Measurements from ENCODE around the gene HOXD10.
A peak's percentile ranks its signal among the peaks of the same experiment; 100 is the strongest.

HOXD10 gene

DNA sequence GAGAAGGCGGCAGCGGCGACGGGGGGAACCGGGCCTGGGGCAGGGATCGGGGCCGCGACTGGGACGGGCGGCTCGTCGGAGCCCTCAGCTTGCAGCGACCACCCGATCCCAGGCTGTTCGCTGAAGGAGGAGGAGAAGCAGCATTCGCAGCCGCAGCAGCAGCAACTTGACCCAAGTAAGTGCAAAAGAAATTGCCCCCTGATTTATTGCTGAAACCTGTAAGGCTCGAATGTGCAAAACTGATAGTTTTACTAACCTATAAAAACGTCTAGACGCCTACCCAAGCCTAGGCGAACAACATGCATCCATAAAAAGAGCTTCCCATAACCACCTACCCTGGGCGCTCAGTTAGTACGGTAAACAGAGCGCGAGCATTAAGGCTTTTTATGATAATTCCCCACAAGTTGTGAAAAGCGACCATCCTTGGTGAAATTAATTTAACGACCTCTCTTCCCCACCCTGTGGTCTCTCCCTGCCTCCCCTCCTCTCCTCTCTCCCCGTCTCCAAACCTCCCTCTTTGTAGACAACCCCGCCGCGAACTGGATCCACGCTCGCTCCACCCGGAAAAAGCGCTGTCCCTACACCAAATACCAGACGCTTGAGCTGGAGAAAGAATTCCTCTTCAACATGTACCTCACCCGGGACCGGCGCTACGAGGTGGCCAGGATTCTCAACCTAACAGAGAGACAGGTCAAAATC is 7.0 kb downstream of the HOXD10 start:
- DNase-seq: peak; percentile 58

DNA sequence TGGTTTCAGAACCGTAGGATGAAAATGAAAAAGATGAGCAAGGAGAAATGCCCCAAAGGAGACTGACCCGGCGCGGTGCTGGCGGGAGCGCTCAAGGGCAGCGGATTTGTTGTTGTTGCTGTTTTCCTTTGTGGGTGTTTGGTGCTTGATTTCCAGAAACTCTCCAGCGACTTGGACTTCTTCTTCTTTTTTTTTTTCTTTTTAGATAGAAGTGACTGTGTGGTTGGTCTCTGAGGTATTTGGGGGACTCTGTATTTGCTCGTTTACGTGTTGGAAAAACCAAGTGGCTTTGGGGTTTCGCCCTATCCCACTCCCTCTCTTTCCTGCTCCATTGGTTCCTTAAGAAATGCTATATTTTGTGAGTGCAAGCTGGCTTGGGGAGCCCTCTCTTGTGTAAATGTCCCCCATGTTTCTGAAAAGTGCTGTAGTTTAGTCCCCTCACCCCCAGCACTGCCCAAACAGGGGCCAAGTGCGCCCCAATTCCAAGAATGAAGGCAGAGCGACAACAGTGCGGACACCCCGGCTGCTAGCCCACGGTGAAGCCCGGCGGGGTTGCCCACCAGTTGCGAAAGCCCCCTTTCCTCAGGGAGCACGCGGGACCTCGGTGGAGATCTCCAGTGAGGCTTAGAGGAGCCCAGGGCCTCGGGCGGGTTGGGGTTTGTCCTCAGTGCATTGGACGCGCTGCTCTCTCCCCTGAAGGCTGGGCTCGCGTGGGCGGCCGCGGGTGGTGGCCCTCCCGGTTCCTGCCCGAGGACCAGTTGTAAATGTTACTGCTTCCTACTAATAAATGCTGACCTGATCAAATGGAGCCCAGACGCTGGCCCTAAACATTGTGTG is 7.8 kb downstream of the HOXD10 start:
- DNase-seq: no peak

DNA sequence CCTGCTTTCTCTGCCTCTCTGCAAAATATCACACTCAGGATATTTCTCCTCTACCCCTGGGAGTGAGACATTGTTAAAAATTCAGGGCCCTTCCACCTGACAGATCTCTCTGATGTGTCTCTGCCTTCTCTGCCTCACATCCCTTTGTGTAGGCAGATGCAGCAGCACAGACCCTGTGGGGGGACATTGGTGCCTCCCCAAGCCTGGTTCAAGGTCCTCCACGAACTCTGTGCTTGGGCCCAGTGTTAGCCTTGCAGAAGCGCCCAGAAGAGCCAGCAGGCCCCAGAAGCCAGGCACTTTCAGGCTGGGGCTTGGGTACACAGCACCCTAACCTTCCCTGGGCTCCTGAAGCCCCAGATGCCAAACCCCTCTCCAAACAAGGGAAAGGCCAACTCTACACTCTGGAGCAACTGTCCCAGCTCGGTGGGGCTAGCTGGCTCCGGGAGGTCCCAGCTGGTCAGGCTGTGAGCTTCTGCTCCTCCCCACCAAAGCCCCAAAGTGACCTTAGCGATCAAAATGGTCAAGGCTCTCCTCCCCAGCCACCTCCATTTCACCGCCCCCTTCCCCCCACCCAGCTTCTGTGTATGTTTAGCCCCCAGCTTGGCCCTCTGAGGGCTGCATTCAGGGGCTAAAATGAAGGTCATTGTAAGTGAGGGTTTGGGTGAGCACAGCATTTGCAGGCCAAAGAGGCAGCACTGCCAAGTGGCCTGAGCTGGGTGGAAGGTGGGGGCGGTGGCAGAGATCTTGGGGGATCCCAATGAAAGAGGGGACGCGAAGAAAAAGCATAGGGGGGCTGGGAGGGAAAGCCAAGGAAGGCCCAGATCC is 8.6 kb downstream of the HOXD10 start:
- no peak for DNase-seq

DNA sequence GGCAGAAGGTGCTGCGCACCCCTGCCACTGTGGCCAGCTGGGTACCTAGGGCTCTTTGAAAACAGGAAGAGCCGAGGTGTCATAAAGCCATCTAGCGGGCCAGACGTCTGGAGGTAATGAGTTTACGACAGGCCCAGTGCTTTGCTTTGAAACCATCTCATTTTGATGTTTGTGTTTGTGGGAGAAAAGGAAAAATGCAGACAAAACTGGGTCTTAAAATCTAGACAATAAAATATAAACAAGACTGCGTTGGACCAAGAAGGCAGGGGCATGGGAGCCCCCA is 9.1 kb downstream of the HOXD10 start:
- DNase-seq: no peak

DNA sequence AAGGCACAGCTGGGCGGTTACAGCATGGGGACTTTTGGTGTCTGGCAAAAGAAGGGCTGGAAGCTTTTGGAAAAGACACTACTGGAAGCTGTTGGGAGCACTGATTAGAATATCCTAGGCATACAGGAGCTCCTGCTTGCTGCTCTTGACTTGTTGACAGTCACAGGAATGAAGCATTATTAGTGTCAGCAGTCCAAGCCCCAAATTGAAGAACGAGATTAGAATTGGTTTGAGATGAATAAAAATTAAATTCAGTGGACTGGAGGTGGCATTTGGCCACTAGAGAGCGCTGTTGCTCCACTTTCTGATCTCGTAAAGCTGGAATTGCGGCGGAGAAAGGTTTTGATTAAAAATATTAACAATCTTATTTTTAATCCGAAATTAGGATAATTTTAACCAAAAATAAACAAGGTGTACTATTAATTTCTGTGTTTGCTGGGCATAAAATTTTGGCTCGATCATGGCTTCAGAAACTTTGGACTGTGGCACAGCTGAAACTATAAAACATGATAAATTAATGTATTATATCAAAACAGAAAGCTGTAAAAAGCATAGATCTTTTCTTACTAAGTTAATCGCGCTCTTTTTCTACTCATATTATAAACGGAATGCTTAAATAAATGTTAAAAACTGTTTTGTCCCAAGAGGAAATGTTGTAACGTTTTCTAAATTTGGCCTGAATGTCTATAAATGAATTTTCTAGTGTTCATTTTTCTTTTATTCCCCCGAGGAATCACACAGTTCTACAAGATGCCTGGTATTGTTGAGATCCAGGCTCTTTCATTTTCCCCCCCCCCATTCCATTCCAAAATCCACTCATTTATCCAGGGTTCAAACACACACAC is 10.6 kb downstream of the HOXD10 start:
- peak; percentile 79 for DNase-seq

DNA sequence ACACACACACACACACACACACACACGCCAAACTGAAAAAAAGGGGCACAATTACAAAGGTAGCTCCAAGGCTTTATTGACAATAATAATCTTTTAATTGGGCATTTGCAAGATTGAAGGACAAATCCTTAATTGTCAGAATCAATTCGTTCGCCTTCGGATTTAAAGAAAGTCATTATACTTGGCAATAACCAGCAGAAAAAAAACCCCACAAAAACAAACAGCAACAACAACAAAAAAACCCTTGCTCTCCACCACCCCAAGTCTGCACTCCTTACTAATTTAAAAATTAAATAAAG is 11.1 kb downstream of the HOXD10 start:
- no peak for DNase-seq

DNA sequence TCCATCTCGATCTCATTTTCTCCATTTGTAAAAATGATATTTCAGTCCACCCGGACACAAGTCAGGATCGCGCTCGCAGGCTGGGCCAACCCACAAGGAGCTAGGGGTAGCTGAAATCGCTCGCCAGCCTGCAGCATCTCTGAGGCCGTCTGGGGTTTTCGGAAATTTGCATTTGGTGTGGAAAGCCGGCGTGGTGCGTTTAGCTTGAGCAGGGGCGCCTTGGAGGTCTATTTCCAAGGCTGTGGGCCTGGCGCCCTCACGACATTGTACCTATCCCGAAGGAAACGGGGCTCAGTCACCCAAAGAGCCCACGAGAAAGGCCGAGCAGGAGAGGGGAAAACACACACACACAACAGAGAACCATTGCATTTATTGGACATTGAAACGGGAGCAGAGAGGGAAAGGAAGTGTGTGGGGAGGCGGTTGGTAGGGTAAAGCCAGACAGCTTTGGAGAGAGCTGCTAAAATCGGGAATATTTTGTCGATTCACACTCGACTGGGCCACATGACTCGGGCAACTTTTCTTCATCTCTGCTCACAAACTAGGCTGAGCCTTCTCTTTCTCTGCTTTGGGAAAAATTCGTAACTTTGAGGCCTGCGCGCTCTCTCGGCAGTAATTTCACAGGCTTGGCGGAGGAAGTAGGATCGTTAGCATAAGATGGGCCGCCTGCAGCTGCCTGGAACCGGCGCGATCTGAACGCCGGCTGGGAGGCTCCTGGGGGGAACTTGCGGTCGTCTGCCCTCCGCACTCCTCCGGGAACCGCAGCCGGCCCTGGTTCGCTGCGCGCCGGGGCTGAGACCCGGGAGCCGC is 11.8 kb downstream of the HOXD10 start:
- DNase-seq: peak; percentile 77

DNA sequence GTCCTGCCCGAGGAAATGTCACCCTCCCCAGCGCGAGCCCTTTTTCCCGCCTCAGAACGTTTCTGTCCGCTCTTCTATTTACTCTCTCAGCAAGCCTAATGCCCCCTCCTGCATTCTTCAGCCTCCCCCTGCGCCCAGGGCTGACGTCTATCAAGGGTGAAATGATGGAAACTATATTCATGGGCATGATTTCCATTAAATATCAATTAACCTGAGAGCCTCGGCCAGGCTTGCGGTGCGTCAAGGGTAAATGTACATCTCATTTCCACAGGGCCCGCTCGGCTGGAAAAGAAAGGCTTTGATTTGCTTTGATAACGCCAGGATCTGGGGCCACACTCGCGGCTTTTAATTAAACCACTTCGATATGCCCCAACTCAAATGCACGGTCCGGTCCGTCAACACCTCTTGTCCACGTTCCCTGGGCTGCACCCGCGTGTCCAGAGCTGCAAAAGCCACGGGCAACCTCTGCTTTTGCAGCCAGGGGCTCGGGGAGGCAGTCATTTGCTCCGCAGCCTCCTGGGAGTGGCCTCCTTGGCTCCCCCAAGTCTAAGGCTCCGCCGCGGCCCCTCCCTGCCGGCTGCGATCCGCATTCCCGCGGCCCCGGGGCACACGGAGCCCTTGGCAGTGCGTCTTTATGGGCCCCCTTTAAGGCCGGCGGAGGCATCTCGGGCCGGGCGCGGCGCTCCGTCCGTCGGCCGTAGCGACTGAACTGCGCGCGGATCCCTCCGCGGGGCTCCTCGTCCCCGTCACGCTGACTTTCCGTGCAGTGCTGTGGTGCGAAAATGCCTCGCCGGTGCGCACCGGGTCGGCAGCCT is 12.6 kb downstream of the HOXD10 start, which contains the start of gene HOXD8:
TSS of gene HOXD8 (plus strand) at position 724 of the 815 bp plus-strand sequence. CDS start 662 bp downstream, outside the sequence.
- DNase-seq: peak; percentile 93

DNA sequence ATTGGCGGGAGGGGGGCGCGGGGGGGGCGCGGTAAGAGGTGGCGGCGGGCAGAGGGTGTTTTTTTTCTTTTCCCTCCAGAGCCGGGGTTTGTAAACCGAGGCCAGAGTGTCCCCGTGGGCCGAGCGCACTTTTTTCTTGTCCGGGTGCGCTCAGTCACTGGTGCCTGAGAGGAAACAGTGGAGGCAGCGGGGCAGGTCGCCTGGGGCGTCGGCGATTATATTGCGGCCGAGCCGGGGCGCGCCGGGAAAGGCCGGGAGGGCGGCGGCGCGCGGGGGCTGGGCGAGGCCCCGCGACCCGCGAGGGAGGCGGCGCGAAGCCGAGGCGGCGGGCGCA is 13.2 kb downstream of the HOXD10 start:
- DNase-seq: peak; percentile 86

DNA sequence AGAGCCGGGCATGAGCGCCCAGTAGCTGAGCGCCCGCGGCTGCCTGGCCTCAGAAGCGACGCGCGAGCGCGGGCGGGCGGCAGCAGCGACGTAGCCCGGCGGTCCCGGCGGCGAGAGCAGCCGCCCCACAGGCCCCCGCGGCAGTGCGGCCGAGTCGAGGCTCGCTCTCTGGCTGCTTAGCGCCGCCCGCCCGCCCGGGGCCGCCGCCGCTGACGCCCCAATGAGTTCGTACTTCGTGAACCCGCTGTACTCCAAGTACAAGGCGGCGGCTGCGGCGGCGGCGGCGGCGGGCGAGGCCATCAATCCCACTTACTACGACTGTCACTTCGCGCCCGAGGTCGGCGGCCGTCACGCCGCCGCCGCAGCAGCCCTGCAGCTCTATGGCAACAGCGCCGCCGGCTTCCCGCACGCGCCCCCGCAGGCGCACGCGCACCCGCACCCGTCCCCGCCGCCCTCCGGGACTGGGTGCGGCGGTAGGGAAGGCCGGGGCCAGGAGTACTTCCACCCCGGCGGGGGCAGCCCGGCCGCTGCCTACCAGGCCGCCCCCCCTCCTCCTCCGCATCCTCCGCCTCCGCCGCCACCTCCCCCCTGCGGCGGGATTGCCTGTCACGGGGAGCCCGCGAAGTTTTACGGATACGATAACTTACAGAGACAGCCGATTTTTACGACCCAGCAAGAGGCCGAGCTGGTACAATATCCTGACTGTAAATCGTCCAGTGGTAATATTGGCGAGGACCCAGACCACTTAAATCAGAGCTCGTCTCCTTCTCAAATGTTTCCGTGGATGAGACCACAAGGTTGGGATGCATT is 13.8 kb downstream of the HOXD10 start:
- peak; percentile 86 for DNase-seq

DNA sequence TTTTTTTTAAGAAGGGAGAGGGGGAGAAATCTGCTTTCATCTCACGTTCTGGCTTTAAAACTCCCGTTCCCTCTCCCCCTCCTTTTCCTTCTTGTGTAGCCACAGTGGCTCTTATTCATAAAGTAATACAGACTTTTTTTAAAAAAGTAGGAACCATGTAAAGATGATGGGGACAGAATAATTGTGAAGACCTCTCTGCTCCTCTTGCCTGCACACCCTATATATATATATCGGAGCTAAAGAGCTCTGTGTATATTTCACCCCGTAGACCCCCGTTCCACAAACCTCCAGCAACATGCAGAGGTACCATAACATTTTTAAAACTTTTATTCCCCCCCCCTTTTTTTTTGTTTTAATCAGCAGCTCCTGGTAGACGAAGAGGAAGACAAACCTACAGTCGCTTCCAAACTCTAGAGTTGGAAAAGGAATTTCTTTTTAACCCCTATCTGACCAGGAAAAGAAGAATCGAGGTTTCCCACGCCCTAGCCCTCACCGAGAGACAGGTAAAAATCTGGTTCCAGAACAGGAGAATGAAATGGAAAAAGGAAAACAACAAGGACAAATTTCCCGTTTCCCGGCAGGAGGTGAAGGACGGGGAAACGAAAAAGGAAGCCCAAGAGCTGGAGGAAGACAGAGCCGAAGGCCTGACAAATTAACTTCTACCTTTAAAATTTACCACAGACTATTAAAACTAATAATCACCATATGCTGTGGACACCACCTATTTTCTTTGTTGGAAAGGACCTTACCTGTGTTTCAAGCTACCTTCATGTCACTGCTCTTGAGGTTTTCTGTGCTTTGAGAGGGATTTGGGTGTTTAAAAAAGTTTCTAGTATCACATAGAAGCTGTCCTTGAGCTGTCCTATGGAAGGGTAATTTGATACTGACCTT is 14.6 kb downstream of the HOXD10 start:
- DNase-seq: no peak

DNA sequence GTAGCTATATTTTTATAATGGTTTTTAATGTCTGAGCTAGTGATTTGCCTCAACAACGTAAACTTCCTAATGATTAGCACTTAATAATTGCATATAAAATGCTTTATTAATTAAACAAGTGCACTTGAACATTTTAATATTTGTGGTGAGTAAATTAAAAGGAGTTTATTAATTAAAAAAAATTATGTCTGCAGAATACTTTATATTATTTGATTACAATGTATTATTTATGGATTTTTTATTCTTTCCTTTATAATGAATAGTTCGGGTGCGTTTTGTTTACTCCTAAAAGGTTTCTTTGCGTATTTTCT is 15.2 kb downstream of the HOXD10 start:
- DNase-seq: no peak

DNA sequence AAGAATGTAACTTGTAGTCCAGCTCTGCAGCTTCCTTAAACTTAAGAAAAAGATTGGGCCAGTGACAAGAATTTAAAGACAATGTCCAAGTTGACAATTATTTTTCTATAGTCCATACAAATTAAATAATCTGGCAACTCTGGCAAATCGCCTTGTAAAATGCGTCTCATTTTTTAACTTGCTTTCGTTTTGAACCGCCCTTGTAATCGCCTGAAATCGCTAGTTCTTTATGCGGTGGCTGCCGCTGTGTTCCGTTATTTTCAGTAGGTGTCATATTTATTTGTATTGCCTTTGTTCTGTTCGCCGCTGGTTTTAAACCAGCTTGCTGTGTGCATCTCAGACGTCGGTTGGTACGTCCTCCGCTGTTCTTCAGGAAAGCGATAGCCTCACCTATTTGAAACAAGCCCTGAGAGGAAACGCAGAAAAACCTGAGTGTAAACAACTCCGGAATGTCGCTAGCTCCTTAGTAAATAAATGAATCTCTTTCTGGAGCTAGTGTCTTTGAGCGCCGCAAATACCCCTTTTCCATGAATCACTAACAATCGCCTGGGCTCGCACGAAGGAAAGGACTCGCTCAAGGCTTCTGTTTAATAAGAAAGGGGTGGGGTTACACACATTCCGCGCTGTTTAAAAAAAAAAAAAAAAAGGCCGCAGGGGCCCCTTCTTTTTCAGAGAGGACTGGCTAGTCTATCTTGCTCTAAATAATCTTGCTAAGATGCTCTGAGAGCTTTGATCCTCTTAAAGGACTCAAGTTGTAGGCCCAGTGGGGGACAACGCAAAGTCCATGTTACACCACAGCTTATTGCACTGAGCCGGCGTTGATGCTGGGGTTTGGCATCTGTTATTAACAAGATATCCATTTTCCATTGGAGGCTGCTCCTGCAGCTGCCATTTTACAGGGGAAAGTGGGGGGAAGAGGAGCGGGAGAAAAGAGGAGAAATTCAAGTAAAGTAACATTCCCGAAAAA is 15.9 kb downstream of the HOXD10 start:
- no peak for DNase-seq

DNA sequence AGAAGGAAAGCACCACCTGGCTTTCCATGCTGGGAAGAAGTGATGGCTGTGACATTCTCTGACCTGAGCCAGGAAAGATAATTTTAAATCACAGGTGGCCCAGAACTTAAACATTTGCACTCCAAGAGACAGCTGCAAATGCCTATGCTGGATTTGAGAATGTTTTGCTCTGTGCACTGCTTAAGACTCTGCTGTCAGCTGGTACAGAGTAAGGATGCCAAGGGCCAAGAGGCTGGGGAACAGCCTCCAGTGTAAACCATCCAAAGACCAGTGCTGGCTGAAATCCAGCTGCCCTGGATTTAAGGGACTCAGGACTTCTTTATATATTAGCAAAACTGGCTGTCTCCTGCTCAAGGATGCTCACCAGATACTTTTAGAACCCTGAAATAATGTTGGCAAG is 16.8 kb downstream of the HOXD10 start:
- DNase-seq: no peak

DNA sequence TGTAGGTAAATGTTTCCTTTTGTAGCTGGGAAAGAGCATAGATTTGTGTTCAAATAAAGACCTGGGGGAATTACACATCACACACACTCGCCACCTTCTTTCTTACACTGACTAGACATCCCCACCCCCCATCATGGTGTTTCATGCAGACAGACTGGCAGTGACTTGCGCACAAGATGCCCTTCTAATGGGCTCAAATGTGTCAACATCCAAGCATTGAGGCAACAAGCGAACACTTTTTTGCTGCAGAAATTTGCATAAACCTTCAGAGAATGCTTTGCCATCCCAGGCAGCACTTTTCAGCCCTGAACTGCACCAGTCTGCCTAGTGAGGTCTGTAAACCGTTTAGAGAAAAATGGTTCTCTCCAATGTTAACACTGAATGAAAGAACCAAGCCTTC is 17.5 kb downstream of the HOXD10 start:
- DNase-seq: no peak

DNA sequence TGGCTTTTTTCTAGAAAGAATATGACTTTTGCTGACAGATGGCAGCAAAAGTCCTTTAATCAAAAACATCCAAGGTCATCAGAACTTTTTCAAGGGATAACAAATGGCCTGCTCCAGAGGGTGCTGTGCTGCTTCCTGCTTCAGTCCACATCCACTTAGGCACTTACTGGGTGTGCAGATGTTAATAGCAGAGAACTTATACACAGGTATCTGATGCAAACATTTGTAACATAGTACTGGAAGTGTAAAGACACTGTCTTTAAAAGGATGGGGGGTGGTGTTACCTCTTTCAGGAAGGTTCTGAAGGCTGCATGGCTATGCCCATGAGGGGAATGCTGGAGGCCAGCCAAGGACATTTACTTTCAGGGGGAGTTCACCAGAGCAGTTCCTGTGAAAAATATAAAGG is 18.5 kb downstream of the HOXD10 start:
- DNase-seq: no peak

DNA sequence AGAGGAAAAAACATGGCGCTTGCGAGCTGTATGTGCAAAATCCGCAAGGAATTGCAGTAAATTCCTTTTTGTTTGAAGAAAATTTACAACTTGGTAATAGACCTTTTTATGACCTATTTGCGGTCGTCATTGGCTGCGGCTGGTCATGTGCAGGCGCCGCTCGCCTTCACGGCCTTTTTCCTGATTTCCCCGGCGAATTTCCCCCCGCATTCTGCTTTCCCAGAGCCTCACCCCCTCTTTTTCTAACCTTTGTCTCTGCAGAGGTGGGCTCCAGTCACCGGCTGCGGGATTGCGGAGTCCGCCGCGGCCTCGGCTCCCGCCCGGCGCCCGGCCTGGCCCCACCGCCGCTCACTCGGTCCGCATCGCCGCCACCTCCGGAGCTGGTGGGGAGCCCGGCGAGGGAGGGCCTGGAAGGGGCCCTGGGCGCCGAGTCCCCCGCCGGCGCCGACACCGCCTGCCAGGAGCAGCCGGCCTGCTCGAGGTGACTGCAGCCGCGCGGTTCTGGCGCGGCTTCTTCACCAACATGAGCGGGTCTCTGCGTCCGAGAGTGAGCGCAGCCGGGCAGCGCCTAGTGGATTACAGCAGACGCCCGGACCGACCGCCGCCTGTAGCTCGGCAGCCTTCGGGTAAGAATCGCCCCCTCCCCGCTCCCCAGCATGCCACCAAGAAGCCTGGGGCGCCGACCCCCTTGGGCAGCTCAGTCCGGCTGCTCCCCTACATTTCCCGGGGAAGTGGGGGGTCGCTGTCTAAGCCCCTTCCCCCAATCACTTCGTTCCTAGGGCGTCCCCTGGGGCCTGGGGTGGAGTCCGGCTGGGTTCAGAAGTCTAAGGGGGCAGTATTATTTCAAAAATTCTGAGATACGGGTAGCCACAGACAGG is 20.0 kb downstream of the HOXD10 start:
- DNase-seq: peak; percentile 58

Data from DMS53 (cell line).